ENCODE data around the gene MSRB3. TPM values are rescaled to one million over a fixed set of nuclear protein-coding genes. Genes with fewer than 3 reads are reported as not detected.

Gene MSRB3
- total RNA-seq, 4 donors from 2014 or later: 219 to 336 (median 299) TPM

DNA sequence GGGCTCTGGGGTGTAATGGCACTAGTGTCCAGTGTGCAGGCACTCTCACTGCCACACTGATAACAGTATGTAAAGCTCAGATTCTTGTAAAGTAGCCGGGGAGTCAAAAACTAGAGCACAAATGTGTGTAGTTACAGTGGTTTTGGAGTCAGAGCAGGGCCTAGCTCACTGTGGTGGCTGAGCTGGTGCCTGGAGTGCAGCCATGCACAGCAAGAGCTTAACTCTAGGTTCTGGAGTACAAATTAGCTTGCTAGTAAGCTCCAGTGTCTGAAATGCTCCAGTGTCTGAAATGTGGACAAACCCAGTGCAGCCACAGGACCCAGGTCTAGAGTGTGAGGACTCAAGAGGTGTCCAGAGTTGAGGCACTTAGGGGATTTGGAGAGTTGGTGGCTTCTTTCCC is 149.2 kb downstream of the MSRB3 start:
- Histone ChIP-seq H3K4me1 (peaks cover 0 to 27% (median 15%) of the 10 kb centered on the region in 3 donors), H3K27me3 (no peaks in the 10 kb centered on the region), H3K36me3 (peaks cover 0 to 7% of the 10 kb centered on the region in 2 donors), H3K4me3 (no peak overlapping the region), H3K27ac (no peak overlapping the region), H3K9me3 (peaks cover 0 to 26% (median 0%) of the 10 kb centered on the region in 3 donors)
- ATAC-seq: no peak
- WGBS, 2 donors (ENCODE audit: low coverage in 1 of 2): no CpG with 5 or more reads among the region's 1 CpG
- TF ChIP-seq, protein P1, sequence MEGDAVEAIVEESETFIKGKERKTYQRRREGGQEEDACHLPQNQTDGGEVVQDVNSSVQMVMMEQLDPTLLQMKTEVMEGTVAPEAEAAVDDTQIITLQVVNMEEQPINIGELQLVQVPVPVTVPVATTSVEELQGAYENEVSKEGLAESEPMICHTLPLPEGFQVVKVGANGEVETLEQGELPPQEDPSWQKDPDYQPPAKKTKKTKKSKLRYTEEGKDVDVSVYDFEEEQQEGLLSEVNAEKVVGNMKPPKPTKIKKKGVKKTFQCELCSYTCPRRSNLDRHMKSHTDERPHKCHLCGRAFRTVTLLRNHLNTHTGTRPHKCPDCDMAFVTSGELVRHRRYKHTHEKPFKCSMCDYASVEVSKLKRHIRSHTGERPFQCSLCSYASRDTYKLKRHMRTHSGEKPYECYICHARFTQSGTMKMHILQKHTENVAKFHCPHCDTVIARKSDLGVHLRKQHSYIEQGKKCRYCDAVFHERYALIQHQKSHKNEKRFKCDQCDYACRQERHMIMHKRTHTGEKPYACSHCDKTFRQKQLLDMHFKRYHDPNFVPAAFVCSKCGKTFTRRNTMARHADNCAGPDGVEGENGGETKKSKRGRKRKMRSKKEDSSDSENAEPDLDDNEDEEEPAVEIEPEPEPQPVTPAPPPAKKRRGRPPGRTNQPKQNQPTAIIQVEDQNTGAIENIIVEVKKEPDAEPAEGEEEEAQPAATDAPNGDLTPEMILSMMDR (IDR thresholded peaks at IDR 0.05): no peak
- no peak for TF ChIP-seq POLR2A (IDR thresholded peaks at IDR 0.05)
- no peak for TF ChIP-seq POLR2AphosphoS5 (IDR thresholded peaks at IDR 0.05)
- TF ChIP-seq EP300 (IDR thresholded peaks at IDR 0.05): no peak

GRCh38 chr12:65430006-65430405 is 151.5 kb downstream of the MSRB3 start:
- ATAC-seq: no peak
- Histone ChIP-seq H3K4me1 (peaks cover 0 to 27% (median 15%) of the 10 kb centered on the region in 3 donors), H3K36me3 (peaks cover 0 to 7% of the 10 kb centered on the region in 2 donors), H3K27me3 (no peaks in the 10 kb centered on the region), H3K9me3 (peaks cover 0 to 25% (median 0%) of the 10 kb centered on the region in 3 donors), H3K4me3 (no peak overlapping the region), H3K27ac (no peak overlapping the region)
- WGBS, 2 donors (ENCODE audit: low coverage in 1 of 2): 13 to 33% methylated on average over 1 of the region's 1 CpG
- TF ChIP-seq, protein P1 (IDR thresholded peaks at IDR 0.05): no peak
- TF ChIP-seq POLR2A (IDR thresholded peaks at IDR 0.05) (no peak), EP300 (IDR thresholded peaks at IDR 0.05) (no peak), POLR2AphosphoS5 (IDR thresholded peaks at IDR 0.05) (no peak)

DNA sequence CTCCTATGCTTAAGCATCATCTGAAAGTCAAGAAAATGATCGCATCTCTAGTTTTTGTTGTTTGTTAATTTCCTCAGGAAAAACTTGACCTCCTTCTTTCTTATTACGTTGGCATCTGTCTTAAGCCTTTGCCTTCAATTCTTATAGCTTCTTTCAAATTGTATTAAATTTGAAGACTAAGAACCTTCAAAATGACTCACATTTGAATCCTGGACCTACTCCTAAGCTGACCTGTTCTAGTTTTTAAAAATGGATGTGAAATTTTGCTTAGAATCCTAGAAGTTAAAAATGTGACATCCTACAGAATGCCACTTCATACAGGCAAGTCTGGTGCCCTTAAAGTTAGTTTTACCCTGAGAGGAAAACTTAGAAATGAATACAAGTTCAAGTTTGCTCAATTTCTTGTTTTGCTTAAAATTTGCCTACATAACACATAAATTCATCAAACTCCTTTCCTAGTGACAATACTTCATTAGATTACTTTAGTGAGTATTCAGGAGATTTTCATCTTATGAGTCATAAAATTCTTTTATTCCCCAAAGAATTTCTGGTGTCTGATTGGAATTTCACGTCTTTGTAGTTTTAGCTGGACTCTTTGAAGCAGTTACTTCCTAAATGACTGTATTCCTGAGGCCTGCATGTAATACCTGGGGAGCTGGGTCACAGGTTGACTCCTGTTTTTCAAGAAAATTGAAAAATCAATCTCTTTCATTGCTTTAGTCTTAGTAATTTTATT is 152.3 kb downstream of the MSRB3 start:
- WGBS, 2 donors (ENCODE audit: low coverage in 1 of 2): 52 to 64% methylated on average over 3 of the region's 3 CpGs
- Histone ChIP-seq H3K36me3 (peaks cover 0 to 6% of the 10 kb centered on the region in 2 donors), H3K9me3 (peaks cover 0 to 18% (median 0%) of the 10 kb centered on the region in 3 donors), H3K4me3 (no peak overlapping the region), H3K27ac (no peak overlapping the region), H3K4me1 (peaks cover 0 to 27% (median 15%) of the 10 kb centered on the region in 3 donors), H3K27me3 (no peaks in the 10 kb centered on the region)
- ATAC-seq: no peak
- TF ChIP-seq, protein P1 (IDR thresholded peaks at IDR 0.05): no peak
- TF ChIP-seq EP300 (IDR thresholded peaks at IDR 0.05) (no peak), POLR2AphosphoS5 (IDR thresholded peaks at IDR 0.05) (no peak), POLR2A (IDR thresholded peaks at IDR 0.05) (no peak)

DNA sequence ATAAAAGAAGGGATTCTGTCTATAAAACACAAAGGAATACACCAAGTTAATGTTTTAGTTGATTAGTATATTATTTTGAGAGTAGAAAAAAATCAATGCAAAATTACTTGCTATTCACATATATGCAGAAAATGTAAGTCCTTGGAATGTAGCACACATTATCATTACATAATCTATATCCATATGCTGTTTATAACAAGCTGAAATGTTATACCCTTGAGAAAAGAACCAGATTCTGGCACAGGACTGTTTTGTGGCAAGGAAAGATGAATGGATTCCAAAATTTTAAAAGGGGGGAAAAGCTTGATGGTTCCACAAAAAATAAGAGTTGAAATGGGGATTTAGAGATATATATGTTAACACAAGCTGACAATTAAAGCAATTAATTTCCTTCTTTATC is 153.6 kb downstream of the MSRB3 start:
- ATAC-seq: no peak
- no peak overlapping the region for H3K4me3 ChIP-seq
- peaks cover 0 to 35% (median 15%) of the 10 kb centered on the region in 3 donors for H3K4me1 ChIP-seq
- no peak overlapping the region for H3K27ac ChIP-seq
- no peak for TF ChIP-seq EP300 (IDR thresholded peaks at IDR 0.05)
- H3K9me3 ChIP-seq: peaks cover 0 to 4% (median 0%) of the 10 kb centered on the region in 3 donors
- H3K36me3 ChIP-seq: no peaks in the 10 kb centered on the region
- H3K27me3 ChIP-seq: no peaks in the 10 kb centered on the region

GRCh38 chr12:65432651-65433050 is 154.2 kb downstream of the MSRB3 start:
- ATAC-seq: no peak
- WGBS, 2 donors (ENCODE audit: low coverage in 1 of 2): 0 to 42% methylated on average over 1 of the region's 1 CpG
- no peaks in the 10 kb centered on the region for H3K9me3 ChIP-seq
- H3K36me3 ChIP-seq: no peaks in the 10 kb centered on the region
- H3K4me3 ChIP-seq: no peak overlapping the region
- no peak overlapping the region for H3K27ac ChIP-seq
- H3K27me3 ChIP-seq: no peaks in the 10 kb centered on the region
- peaks cover 0 to 37% (median 15%) of the 10 kb centered on the region in 3 donors for H3K4me1 ChIP-seq
- TF ChIP-seq POLR2A (IDR thresholded peaks at IDR 0.05): no peak
- TF ChIP-seq EP300 (IDR thresholded peaks at IDR 0.05): no peak
- TF ChIP-seq POLR2AphosphoS5 (IDR thresholded peaks at IDR 0.05): no peak
- TF ChIP-seq, protein P1 (IDR thresholded peaks at IDR 0.05): no peak

Measured in gastroesophageal sphincter (tissue), 4 donors.